ENCODE measurements around the gene CCDC92B.

DNA sequence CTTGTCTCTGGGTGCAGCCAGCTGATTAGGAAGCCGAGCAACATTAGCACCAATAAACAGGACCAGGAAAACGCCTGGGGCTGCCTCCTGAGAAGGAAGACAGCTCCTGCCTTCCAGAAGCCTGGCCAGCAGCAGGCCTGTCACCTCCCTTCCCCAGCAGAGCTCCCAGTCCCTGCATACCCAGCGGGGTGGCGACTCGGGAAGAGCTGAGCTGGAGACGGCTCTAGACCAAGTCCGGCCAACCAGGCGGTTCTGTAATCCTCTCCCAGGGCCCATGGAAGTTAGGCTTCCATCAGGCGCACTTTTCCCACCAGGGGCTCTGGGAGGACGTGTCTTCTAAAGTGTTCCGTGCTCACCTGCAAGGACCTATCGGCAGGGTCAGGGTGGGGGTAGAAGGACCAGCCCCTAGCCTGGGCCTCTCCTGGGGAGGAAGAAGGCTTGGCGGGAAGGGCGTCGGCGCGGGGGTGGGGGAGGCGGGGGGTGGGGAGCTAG lies 25.9 kb downstream of the CCDC92B start:
- TF ChIP-seq, protein P1, sequence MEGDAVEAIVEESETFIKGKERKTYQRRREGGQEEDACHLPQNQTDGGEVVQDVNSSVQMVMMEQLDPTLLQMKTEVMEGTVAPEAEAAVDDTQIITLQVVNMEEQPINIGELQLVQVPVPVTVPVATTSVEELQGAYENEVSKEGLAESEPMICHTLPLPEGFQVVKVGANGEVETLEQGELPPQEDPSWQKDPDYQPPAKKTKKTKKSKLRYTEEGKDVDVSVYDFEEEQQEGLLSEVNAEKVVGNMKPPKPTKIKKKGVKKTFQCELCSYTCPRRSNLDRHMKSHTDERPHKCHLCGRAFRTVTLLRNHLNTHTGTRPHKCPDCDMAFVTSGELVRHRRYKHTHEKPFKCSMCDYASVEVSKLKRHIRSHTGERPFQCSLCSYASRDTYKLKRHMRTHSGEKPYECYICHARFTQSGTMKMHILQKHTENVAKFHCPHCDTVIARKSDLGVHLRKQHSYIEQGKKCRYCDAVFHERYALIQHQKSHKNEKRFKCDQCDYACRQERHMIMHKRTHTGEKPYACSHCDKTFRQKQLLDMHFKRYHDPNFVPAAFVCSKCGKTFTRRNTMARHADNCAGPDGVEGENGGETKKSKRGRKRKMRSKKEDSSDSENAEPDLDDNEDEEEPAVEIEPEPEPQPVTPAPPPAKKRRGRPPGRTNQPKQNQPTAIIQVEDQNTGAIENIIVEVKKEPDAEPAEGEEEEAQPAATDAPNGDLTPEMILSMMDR (IDR thresholded peaks at IDR 0.05): no peak
- peak in 1 of 3 donors; percentile 6 for TF ChIP-seq POLR2AphosphoS5 (IDR thresholded peaks at IDR 0.05)
- TF ChIP-seq POLR2A (IDR thresholded peaks at IDR 0.05): no peak

Measured in transverse colon (tissue), 4 donors.